ENCODE data around the gene PSMD7.

GRCh38 chr16:74288065-74288464 lies 8.5 kb upstream of the PSMD7 start:
- no peak for TF ChIP-seq POLR2A (IDR thresholded peaks at IDR 0.05)
- TF ChIP-seq CTCF (IDR thresholded peaks at IDR 0.05), result no peak
